ENCODE measurements around the gene TBC1D2B. TPM values are rescaled to one million over a fixed set of nuclear protein-coding genes. Genes with fewer than 3 reads are reported as not detected.

The TBC1D2B gene
- total RNA-seq, 1 experiment from 2014 or later, result 17.6 TPM

DNA sequence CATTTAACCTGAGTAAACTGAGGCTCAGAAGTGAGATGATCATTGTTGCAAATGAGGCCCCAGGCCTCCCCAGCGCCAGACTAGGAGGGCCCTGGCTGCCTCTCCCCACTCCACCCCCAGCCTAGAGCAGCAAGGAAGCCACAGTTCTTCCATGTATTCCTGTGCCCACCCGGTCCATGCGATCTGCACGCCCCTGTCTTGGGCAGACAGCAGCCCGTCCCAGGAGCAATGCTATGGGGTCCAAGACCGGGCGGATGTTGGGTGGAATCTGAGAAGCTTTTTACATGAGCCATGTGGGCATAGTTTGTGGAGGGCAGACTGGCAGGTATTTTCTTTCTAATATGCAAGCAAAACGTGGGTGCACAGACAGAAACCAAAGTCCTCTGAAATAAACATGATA lies 30.0 kb upstream of the TBC1D2B start:
- Histone ChIP-seq H3K23me2 (ENCODE audit: insufficient read length, low read depth, low read length, poor library complexity, severe bottlenecking) (no peaks in the 10 kb centered on the region), H3K4me1 (ENCODE audit: insufficient read depth, low read length) (no peaks in the 10 kb centered on the region), H2BK15ac (ENCODE audit: low read depth, low read length) (no peak overlapping the region), H2AK5ac (ENCODE audit: insufficient read length, low read length) (no peak overlapping the region), H3K4me2 (ENCODE audit: insufficient read depth, insufficient read length, low read length) (no peak overlapping the region), H3K4ac (ENCODE audit: low read depth, low read length) (no peak overlapping the region), H4K91ac (ENCODE audit: insufficient read length, low read depth, low read length) (no peak overlapping the region), H2AFZ (ENCODE audit: low read length) (no peak overlapping the region), H3T11ph (ENCODE audit: low read length) (no peak overlapping the region), H3K27me3 (ENCODE audit: insufficient read depth, low read length) (no peaks in the 10 kb centered on the region), H3K9me3 (ENCODE audit: control insufficient read depth, low read depth, low read length) (no peaks in the 10 kb centered on the region), H4K20me1 (ENCODE audit: control insufficient read depth, insufficient read depth, insufficient read length) (no peaks in the 10 kb centered on the region), H3K79me1 (ENCODE audit: insufficient read depth, low read depth, low read length, poor library complexity, severe bottlenecking) (no peaks in the 10 kb centered on the region), H3K9ac (ENCODE audit: extremely low read depth, insufficient read length, low read length) (no peak overlapping the region), H2BK12ac (ENCODE audit: insufficient read length, low read depth, low read length) (no peak overlapping the region), H4K5ac (ENCODE audit: insufficient read length, low read depth, low read length) (no peak overlapping the region), H3K27ac (ENCODE audit: insufficient read length, low read depth, low read length) (no peak overlapping the region), H2BK5ac (ENCODE audit: insufficient read length, low read length) (no peak overlapping the region), H3K18ac (ENCODE audit: insufficient read length, low read depth, low read length) (no peak overlapping the region), H3K14ac (ENCODE audit: insufficient read depth, low read length) (no peak overlapping the region), H3K56ac (ENCODE audit: insufficient read length, low read depth, low read length) (no peak overlapping the region), H3K79me2 (ENCODE audit: insufficient read depth, low read length) (no peaks in the 10 kb centered on the region), H2BK20ac (ENCODE audit: low read depth, low read length, poor library complexity, severe bottlenecking) (no peak overlapping the region), H2BK120ac (ENCODE audit: low read depth, low read length, poor library complexity, severe bottlenecking) (no peak overlapping the region), H4K8ac (replicated peaks; ENCODE audit: insufficient read length, low read depth, low read length) (no peak overlapping the region), H3K23ac (ENCODE audit: insufficient read length, low read depth, low read length) (no peak overlapping the region)
- peaks cover 0 to 5% of the 10 kb centered on the region in 2 experiments; a peak in 2 of 4 replicates for H3K4me1 Mint-ChIP-seq
- WGBS (ENCODE audit: extremely low coverage, insufficient read length, low lambda C conversion rate), result no CpG with 5 or more reads among the region's 8 CpGs
- no peaks in the 10 kb centered on the region for H3K27me3 Mint-ChIP-seq (ENCODE audit: low read depth)
- H3K36me3 Mint-ChIP-seq (ENCODE audit: insufficient read depth in 1 of 3, low read depth in 3 of 3), result peaks cover 4 to 14% (median 7%) of the 10 kb centered on the region in 3 experiments; a peak in 5 of 7 replicates
- no peak for DNase-seq
- no peak overlapping the region for H3K27ac Mint-ChIP-seq
- no peak for TF ChIP-seq CTCF (conservative IDR thresholded peaks at IDR 0.05)
- H3K4me3 Mint-ChIP-seq, result no peak overlapping the region
- H3K9me3 Mint-ChIP-seq, result no peaks in the 10 kb centered on the region

Measured in H9 (cell line).